Tibial artery (tissue), 4 donors: ENCODE results near the gene PXDN.

ENCODE experiments used
- DNase-seq, 2 donors: peaks; one replicate each; pipeline ENCODE4 v3.0.0-alpha.2; 2019
- H3K27ac ChIP-seq, 2 donors: fragments of 200-600 bp; sonication (generic) in 1 of 2; 1 replicate in 1 of 2; 2 replicates in 1 of 2; pipeline ENCODE4 v1.5.1; 2018 to 2019; ENCODE audit warnings: mild to moderate bottlenecking in 1 of 2
- H3K27me3 ChIP-seq, 2 donors: fragments of 200-600 bp; sonication (generic) in 1 of 2; one replicate each; pipeline versions ENCODE4 v1.5.1 to v1.6.0; 2016 to 2019
- H3K36me3 ChIP-seq, 3 donors: fragments of 200-600 bp; sonication (generic) in 2 of 3; one replicate each; pipeline ENCODE4 v1.5.1; 2016 to 2019; ENCODE audit warnings: mild to moderate bottlenecking in 2 of 3
- H3K4me1 ChIP-seq, 4 donors: fragments of 200-600 bp; sonication (generic) in 2 of 4; 1 replicate in 3 of 4; 2 replicates in 1 of 4; pipeline ENCODE4 v1.5.1; 2016 to 2019
- H3K4me3 ChIP-seq, 2 donors: fragments of 200-600 bp; sonication (generic) in 1 of 2; 1 replicate in 1 of 2; 2 replicates in 1 of 2; pipeline ENCODE4 v1.5.1; 2018 to 2019; ENCODE audit warnings: mild to moderate bottlenecking in 2 of 2
- H3K9me3 ChIP-seq, 3 donors: fragments of 200-600 bp; sonication (generic) in 1 of 3; one replicate each; pipeline ENCODE4 v1.5.1; 2016 to 2019
- intact Hi-C: fragments of 100-400 bp; cut with DNase I; formaldehyde crosslinking; loops from one replicate; pipeline ENCODE4 v1.15.0; 2023; ENCODE audit warnings: low total_unique reads
- TF ChIP-seq, protein P1 (sequence below), 2 experiments: fragments of 200-600 bp in 1 of 2; fragments of 450-650 bp in 1 of 2; IDR thresholded peaks; one replicate each; pipeline ENCODE4 v1.5.1; 2017 to 2019; ENCODE audit warnings: antibody characterized with exemption in 2 of 2, mild to moderate bottlenecking in 1 of 2, moderate library complexity in 1 of 2

PXDN gene

DNA sequence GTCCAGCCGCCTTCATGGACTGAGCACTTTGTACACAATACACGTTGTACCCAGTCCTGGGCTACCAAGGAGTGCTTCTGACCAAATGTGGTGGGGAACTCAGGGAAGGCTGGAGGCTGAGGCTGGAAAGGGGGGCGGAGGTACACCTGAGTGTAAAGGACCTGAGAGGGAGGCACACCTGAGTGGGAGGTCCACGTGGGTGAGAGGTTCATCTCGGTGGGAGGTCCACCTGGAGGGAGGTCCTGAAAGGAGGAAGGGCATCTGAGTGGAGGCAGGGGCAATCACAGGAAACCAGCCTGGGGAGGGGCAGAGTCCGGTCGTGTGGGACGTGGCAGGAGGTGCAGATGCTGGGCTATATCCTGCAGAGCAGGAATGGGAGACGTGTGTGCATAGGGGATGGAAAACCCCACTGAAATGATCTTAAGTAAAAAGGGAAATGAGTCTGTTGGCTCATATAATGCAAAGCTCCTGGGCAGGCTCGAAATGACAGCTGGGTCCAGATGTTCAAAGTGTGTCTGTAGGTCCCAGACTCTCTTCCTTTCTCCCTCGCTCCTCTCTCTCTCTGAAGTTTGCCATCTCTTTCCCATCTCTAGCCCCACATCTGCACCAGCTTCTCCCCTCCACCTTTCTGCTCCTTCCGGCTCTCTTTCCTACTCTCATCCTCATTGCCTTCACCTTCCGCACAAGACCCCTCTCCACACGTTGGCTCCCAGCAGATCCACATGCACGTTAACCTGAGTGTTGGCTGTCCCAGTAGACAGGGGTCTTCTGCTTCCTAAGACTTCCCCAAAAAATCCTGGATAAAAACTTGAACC is 137.7 kb downstream of the PXDN start:
- Histone ChIP-seq H3K27ac (no peak overlapping the region), H3K9me3 (no peaks in the 10 kb centered on the region), H3K27me3 (no peaks in the 10 kb centered on the region), H3K4me1 (peaks cover 0 to 13% (median under 1%) of the 10 kb centered on the region in 4 donors), H3K36me3 (no peaks in the 10 kb centered on the region), H3K4me3 (no peak overlapping the region)
- peak in 1 of 2 donors; percentile 49 for DNase-seq
- intact Hi-C loops = no loop called here
- TF ChIP-seq, protein P1, sequence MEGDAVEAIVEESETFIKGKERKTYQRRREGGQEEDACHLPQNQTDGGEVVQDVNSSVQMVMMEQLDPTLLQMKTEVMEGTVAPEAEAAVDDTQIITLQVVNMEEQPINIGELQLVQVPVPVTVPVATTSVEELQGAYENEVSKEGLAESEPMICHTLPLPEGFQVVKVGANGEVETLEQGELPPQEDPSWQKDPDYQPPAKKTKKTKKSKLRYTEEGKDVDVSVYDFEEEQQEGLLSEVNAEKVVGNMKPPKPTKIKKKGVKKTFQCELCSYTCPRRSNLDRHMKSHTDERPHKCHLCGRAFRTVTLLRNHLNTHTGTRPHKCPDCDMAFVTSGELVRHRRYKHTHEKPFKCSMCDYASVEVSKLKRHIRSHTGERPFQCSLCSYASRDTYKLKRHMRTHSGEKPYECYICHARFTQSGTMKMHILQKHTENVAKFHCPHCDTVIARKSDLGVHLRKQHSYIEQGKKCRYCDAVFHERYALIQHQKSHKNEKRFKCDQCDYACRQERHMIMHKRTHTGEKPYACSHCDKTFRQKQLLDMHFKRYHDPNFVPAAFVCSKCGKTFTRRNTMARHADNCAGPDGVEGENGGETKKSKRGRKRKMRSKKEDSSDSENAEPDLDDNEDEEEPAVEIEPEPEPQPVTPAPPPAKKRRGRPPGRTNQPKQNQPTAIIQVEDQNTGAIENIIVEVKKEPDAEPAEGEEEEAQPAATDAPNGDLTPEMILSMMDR (IDR thresholded peaks at IDR 0.05) = no peak

DNA sequence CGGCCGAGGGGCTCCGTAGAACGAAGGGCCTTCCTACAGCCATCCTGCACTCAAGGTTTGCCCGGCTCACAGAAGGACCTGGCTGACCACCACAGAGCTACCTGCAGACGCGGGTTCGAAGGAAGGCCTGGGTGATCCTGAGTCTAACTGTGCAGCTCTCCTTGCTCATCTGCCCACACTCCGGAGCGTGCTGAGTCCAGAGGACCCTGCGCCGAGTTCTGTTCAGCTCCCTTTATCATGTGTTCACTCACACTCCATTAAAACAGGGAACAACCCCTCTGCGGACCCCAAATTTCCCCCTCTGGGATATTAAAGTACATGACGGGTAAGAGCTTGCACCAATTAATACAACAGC is 138.3 kb downstream of the PXDN start:
- Histone ChIP-seq H3K9me3 (no peaks in the 10 kb centered on the region), H3K36me3 (no peaks in the 10 kb centered on the region), H3K27ac (no peak overlapping the region), H3K4me3 (no peak overlapping the region), H3K4me1 (peaks cover 0 to 13% (median 2%) of the 10 kb centered on the region in 4 donors), H3K27me3 (no peaks in the 10 kb centered on the region)
- TF ChIP-seq, protein P1 (IDR thresholded peaks at IDR 0.05) = no peak
- no peak for DNase-seq
- intact Hi-C loops = no loop called here

DNA sequence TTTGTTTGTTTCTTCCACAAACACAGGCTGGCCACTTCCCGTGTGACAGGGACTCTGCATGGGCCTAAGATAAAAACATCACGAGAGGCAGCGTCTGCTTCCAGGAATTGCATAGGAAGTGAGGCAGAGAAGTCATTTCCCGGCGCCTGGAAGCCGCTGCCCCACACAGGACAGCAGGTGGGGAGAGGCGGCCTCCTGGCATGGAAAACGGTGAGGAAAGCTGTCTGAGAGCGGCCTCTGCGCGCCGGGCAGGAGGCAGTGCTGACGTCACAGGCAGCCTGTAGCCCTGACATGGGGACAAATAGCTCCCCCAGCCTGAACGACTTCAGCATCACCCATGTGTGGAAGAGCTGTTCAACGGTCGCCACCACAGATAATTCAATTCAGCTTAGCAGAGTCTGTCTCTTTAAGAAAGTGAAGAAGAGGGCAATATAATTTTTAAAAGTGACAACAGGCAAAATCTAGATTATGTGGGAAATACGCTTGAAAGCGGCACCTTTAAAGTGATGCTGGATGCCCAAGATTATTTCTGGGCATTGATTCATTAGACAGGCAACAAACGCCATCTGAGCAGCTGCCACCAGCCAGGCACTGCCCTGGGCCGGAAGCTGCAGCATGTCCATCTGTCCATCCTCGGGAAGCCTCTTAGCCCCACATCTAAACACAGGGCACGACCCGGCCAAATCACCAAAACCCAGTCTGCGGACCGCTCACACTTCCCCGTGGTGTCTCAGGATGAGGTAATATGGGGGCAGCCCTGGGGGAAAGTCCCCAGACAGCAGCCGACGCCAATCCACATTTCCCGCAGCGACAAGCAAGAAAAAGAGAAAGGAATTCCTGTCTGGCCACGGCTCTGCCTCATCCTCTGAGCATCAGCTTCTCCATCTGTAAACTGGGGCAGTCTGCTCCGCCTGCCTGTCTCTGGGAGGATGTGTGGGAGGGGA is 138.9 kb downstream of the PXDN start:
- DNase-seq = no peak
- H3K4me1 ChIP-seq = peaks cover 0 to 13% (median 2%) of the 10 kb centered on the region in 4 donors
- H3K4me3 ChIP-seq = peak overlapping the region in 1 of 2 donors; percentile 7
- no peaks in the 10 kb centered on the region for H3K36me3 ChIP-seq
- TF ChIP-seq, protein P1 (IDR thresholded peaks at IDR 0.05) = no peak
- H3K27ac ChIP-seq = no peak overlapping the region
- intact Hi-C loops = no loop called here
- no peaks in the 10 kb centered on the region for H3K9me3 ChIP-seq
- H3K27me3 ChIP-seq = no peaks in the 10 kb centered on the region

DNA sequence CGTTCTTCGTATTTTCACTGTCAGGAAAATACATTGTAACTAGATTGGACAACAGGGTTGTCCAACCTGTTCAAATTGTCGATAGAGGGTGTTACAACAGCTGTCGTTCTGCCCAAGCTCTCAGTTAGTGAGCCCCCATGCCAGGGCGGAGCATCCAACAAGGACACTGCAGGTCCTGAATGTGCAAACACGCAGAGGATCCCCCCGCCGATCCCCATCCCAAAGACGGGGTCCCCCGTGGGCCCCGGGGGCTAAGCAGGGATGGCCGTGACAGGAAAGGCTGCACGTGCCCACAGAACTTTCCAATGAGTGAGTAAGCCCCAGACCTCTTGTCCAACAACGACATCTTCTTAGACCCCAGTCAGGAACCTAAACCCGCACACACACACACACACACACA is 140.8 kb downstream of the PXDN start:
- Histone ChIP-seq H3K36me3 (no peaks in the 10 kb centered on the region), H3K4me1 (peaks cover 0 to 13% (median 2%) of the 10 kb centered on the region in 4 donors), H3K27me3 (peaks cover 0 to 6% of the 10 kb centered on the region in 2 donors), H3K9me3 (no peaks in the 10 kb centered on the region), H3K27ac (no peak overlapping the region), H3K4me3 (no peak overlapping the region)
- TF ChIP-seq, protein P1 (IDR thresholded peaks at IDR 0.05) = no peak
- intact Hi-C loops = no loop called here
- no peak for DNase-seq

DNA sequence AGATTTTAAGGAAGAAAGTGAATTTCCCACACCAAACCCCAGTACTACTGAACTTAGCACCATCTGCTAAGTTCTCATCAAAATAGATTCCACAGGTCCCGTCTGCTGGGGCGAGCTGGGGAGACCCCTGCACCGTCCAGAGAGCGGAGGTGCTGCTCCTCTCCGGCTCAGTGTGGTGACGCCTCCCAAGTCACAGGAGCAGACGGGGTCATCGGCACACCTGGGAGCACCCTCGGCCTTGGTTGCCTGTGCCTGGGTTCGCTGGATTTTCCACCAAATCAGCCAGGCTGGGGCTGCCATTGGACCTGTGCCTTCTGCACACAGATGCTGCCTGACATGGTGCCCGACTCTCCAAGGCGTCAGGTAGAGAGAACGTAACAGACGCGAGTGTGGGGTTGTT is 141.3 kb downstream of the PXDN start:
- Histone ChIP-seq H3K27me3 (peaks cover 0 to 6% of the 10 kb centered on the region in 2 donors), H3K27ac (no peak overlapping the region), H3K4me1 (peaks cover 0 to 13% (median 2%) of the 10 kb centered on the region in 4 donors), H3K36me3 (no peaks in the 10 kb centered on the region), H3K4me3 (no peak overlapping the region), H3K9me3 (no peaks in the 10 kb centered on the region)
- intact Hi-C loops = no loop called here
- TF ChIP-seq, protein P1 (IDR thresholded peaks at IDR 0.05) = no peak
- no peak for DNase-seq
